Measurements from ENCODE around the gene ELP4. TPM values are rescaled to one million over a fixed set of nuclear protein-coding genes. Genes with fewer than 3 reads are reported as not detected.

The ELP4 gene
- total and polyA plus RNA-seq, 2 donors (not counting 1 experiment from before 2014, with no cell fraction given), result 7.1 to 31.3 TPM

GRCh38 chr11:31676280-31676982 lies 166.9 kb downstream of the ELP4 start:
- intact Hi-C loops (cut with micrococcal nuclease), result no loop called here
- Histone ChIP-seq H3K4me2 (replicated peaks; ENCODE audit: low read depth, low read length, poor library complexity, severe bottlenecking) (no peak overlapping the region), H3K27me3 (replicated peaks in 1 of 4; ENCODE audit: control extremely low read depth in 1 of 4, control insufficient read depth in 3 of 4, insufficient read depth in 4 of 4, low read length in 3 of 4) (no peaks in the 10 kb centered on the region), H3K9me3 (ENCODE audit: control extremely low read depth in 1 of 3, control insufficient read depth in 2 of 3, insufficient read depth in 1 of 3, low read length in 2 of 3) (no peaks in the 10 kb centered on the region), H2AFZ (ENCODE audit: insufficient read depth, low read depth, low read length, poor library complexity, severe bottlenecking) (no peak overlapping the region), H3K4me3 (ENCODE audit: control extremely low read depth in 1 of 5, extremely low read depth in 1 of 5, insufficient read depth in 1 of 5, low read depth in 2 of 5, low read length in 4 of 5) (no peak overlapping the region), H3K4me1 (ENCODE audit: control insufficient read depth in 2 of 2, insufficient read depth in 2 of 2, low read length in 2 of 2) (no peaks in the 10 kb centered on the region), H3K79me2 (ENCODE audit: control insufficient read depth, insufficient read depth, low read length) (no peaks in the 10 kb centered on the region), H3K9ac (ENCODE audit: low read length) (no peak overlapping the region), H4K20me1 (ENCODE audit: control insufficient read depth, insufficient read depth, low read length, poor library complexity, severe bottlenecking) (no peaks in the 10 kb centered on the region), H3K27ac (ENCODE audit: low read length in 2 of 2) (no peak overlapping the region), H3K36me3 (replicated peaks in 1 of 2; ENCODE audit: control extremely low read depth in 1 of 2, control insufficient read depth in 1 of 2, extremely low read depth in 1 of 2, insufficient read depth in 2 of 2, low read length in 1 of 2) (peaks cover 0 to 2% of the 10 kb centered on the region in 2 experiments)
- Mint-ChIP-seq H3K4me1 (no peaks in the 10 kb centered on the region), H3K4me3 (no peak overlapping the region), H3K9me3 (ENCODE audit: insufficient read depth) (peaks cover 2% of the 10 kb centered on the region), H3K27ac (no peak overlapping the region), H3K27me3 (no peaks in the 10 kb centered on the region)
- CTCF ChIA-PET, result no interaction called here
- TF ChIP-seq EZH2 (IDR thresholded peaks at IDR 0.05; ENCODE audit: borderline replicate concordance, insufficient read depth, low read depth, low read length, poor library complexity, severe bottlenecking) (no peak), CTCF (IDR thresholded peaks at IDR 0.05) (no peak)
- no CpG with 5 or more reads among the region's 1 CpG for WGBS (ENCODE audit: insufficient coverage)
- DNase-seq, result no peak
- POLR2A ChIA-PET, result no interaction called here
- no peak for ATAC-seq (ENCODE audit: low read depth)

- H3K4me1 ChIP-seq (ENCODE audit: control insufficient read depth in 2 of 2, insufficient read depth in 2 of 2, low read length in 2 of 2), result no peaks in the 10 kb centered on the region
- peaks cover 0 to 2% of the 10 kb centered on the region in 2 experiments for H3K36me3 ChIP-seq (replicated peaks in 1 of 2; ENCODE audit: control extremely low read depth in 1 of 2, control insufficient read depth in 1 of 2, extremely low read depth in 1 of 2, insufficient read depth in 2 of 2, low read length in 1 of 2)
- H3K9me3 ChIP-seq (ENCODE audit: control extremely low read depth in 1 of 3, control insufficient read depth in 2 of 3, insufficient read depth in 1 of 3, low read length in 2 of 3), result no peaks in the 10 kb centered on the region
- no peaks in the 10 kb centered on the region for H3K79me2 ChIP-seq (ENCODE audit: control insufficient read depth, insufficient read depth, low read length)
- no peaks in the 10 kb centered on the region for H3K27me3 ChIP-seq (replicated peaks in 1 of 4; ENCODE audit: control extremely low read depth in 1 of 4, control insufficient read depth in 3 of 4, insufficient read depth in 4 of 4, low read length in 3 of 4)
- no peaks in the 10 kb centered on the region for H3K4me1 Mint-ChIP-seq
- H3K4me3 Mint-ChIP-seq, result no peak overlapping the region
- CTCF ChIA-PET, result interaction anchor here (0.7 kb wide), 1 partner anchor 1326 kb away, joined by 4 read pairs; no protein-coding TSS in a partner anchor
- no peak for TF ChIP-seq CTCF (IDR thresholded peaks at IDR 0.05)
- no peak for TF ChIP-seq EZH2 (IDR thresholded peaks at IDR 0.05; ENCODE audit: borderline replicate concordance, insufficient read depth, low read depth, low read length, poor library complexity, severe bottlenecking)
- no peak overlapping the region for H3K4me2 ChIP-seq (replicated peaks; ENCODE audit: low read depth, low read length, poor library complexity, severe bottlenecking)
- no peak overlapping the region for H3K9ac ChIP-seq (ENCODE audit: low read length)
- intact Hi-C loops (cut with micrococcal nuclease), result no loop called here
- peaks cover 2% of the 10 kb centered on the region for H3K9me3 Mint-ChIP-seq (ENCODE audit: insufficient read depth)
- H3K27ac Mint-ChIP-seq, result no peak overlapping the region
- DNase-seq (no peak), ATAC-seq (ENCODE audit: low read depth) (no peak)
- H3K4me3 ChIP-seq (ENCODE audit: control extremely low read depth in 1 of 5, extremely low read depth in 1 of 5, insufficient read depth in 1 of 5, low read depth in 2 of 5, low read length in 4 of 5), result no peak overlapping the region
- no peaks in the 10 kb centered on the region for H3K27me3 Mint-ChIP-seq
- POLR2A ChIA-PET, result no interaction called here
- H3K27ac ChIP-seq (ENCODE audit: low read length in 2 of 2), result no peak overlapping the region
- no peak overlapping the region for H2AFZ ChIP-seq (ENCODE audit: insufficient read depth, low read depth, low read length, poor library complexity, severe bottlenecking)
- H4K20me1 ChIP-seq (ENCODE audit: control insufficient read depth, insufficient read depth, low read length, poor library complexity, severe bottlenecking), result no peaks in the 10 kb centered on the region
- WGBS (ENCODE audit: insufficient coverage), result no CpG with 5 or more reads among the region's 3 CpGs
Measured at GRCh38 chr11:31680770-31681169, 171.2 kb downstream of the ELP4 start.

Data from B cell (primary cell).